Trophoblast cell (in vitro differentiated cells and primary cell): Measurements from ENCODE around the gene TMEM132D.
A peak's percentile ranks its signal among the peaks of the same experiment; 100 is the strongest.
"Not testable (repeated sequence)": the region's sequence is repeated elsewhere in the genome, so short reads cannot be mapped to it uniquely, and the experiment has no call there.

Experiments
- DNase-seq, 2 donors: peaks; one replicate each; pipeline ENCODE4 v3.0.0-alpha.2; 2016
- H2AFZ ChIP-seq: 2 replicates; pipeline ENCODE4 v1.6.1; 2013; ENCODE audit warnings: low read length, moderate library complexity, mild to moderate bottlenecking; ENCODE audit not compliant: insufficient read depth, poor library complexity
- H2AK5ac ChIP-seq: 2 replicates; pipeline ENCODE4 v1.6.1; 2013; ENCODE audit warnings: mild to moderate bottlenecking, low read length
- H2BK120ac ChIP-seq: 2 replicates; pipeline ENCODE4 v1.6.1; 2013; ENCODE audit warnings: low read length, mild to moderate bottlenecking, moderate library complexity; ENCODE audit not compliant: insufficient read depth, poor library complexity
- H2BK12ac ChIP-seq: 2 replicates; pipeline ENCODE4 v1.6.1; 2013; ENCODE audit warnings: mild to moderate bottlenecking, low read length, moderate library complexity
- H2BK5ac ChIP-seq: 2 replicates; pipeline ENCODE4 v1.6.1; 2013; ENCODE audit warnings: low read length, low read depth, moderate library complexity, mild to moderate bottlenecking; ENCODE audit not compliant: poor library complexity
- H3K14ac ChIP-seq: 2 replicates; pipeline ENCODE4 v1.6.1; 2013; ENCODE audit warnings: mild to moderate bottlenecking, low read length
- H3K18ac ChIP-seq: 2 replicates; pipeline ENCODE4 v1.6.1; 2013; ENCODE audit warnings: mild to moderate bottlenecking, low read length
- H3K23ac ChIP-seq: 2 replicates; pipeline ENCODE4 v1.6.1; 2013; ENCODE audit warnings: low read length
- H3K27ac ChIP-seq: 2 replicates; pipeline ENCODE4 v1.5.1; 2013; ENCODE audit warnings: low read depth, mild to moderate bottlenecking, inconsistent platforms, low read length, moderate library complexity
- H3K27me3 ChIP-seq: 2 replicates; pipeline ENCODE4 v1.6.1; 2013; ENCODE audit warnings: inconsistent platforms, mild to moderate bottlenecking, low read length, moderate library complexity; ENCODE audit not compliant: insufficient read depth
- H3K36me3 ChIP-seq, 2 experiments: 1 replicate in 1 of 2; 2 replicates in 1 of 2; pipeline ENCODE4 v1.6.1; 2013; ENCODE audit warnings: low read length in 2 of 2, mild to moderate bottlenecking in 2 of 2, moderate library complexity in 1 of 2; ENCODE audit not compliant: insufficient read depth in 2 of 2, control insufficient read depth in 1 of 2
- H3K4ac ChIP-seq: 2 replicates; pipeline ENCODE4 v1.6.1; 2013; ENCODE audit warnings: low read depth, mild to moderate bottlenecking, low read length, moderate library complexity
- H3K4me1 ChIP-seq, 2 experiments: 1 replicate in 1 of 2; 2 replicates in 1 of 2; pipeline ENCODE4 v1.6.1; 2013; ENCODE audit warnings: low read length in 2 of 2, mild to moderate bottlenecking in 2 of 2, moderate library complexity in 1 of 2; ENCODE audit not compliant: insufficient read depth in 2 of 2, control insufficient read depth in 1 of 2
- H3K4me2 ChIP-seq: 2 replicates; pipeline ENCODE4 v1.6.1; 2013; ENCODE audit warnings: inconsistent platforms, mild to moderate bottlenecking, low read length, moderate library complexity
- H3K4me3 ChIP-seq: 2 replicates; pipeline ENCODE4 v1.5.1; 2013; ENCODE audit warnings: mild to moderate bottlenecking, low read depth, low read length, inconsistent platforms
- H3K79me1 ChIP-seq: one replicate; pipeline ENCODE4 v1.6.1; 2013; ENCODE audit warnings: low read length
- H3K79me2 ChIP-seq: 2 replicates; pipeline ENCODE4 v1.6.1; 2013; ENCODE audit warnings: low read length, mild to moderate bottlenecking; ENCODE audit not compliant: control insufficient read depth, insufficient read depth, poor library complexity
- H3K9ac ChIP-seq: 2 replicates; pipeline ENCODE4 v1.6.1; 2013; ENCODE audit warnings: mild to moderate bottlenecking, low read length
- H3K9me3 ChIP-seq: 2 replicates; pipeline ENCODE4 v1.6.1; 2013; ENCODE audit warnings: low read depth, mild to moderate bottlenecking, control low read depth, inconsistent platforms, low read length; ENCODE audit not compliant: insufficient read depth
- H4K12ac ChIP-seq: 2 replicates; pipeline ENCODE4 v1.6.1; 2013; ENCODE audit warnings: low read depth, mild to moderate bottlenecking, low read length, moderate library complexity
- H4K8ac ChIP-seq: 2 replicates; pipeline ENCODE4 v1.6.1; 2013; ENCODE audit warnings: low read depth, mild to moderate bottlenecking, low read length, moderate library complexity
- H4K91ac ChIP-seq: one replicate; pipeline ENCODE4 v1.6.1; 2013; ENCODE audit warnings: low read depth, mild to moderate bottlenecking, low read length, moderate library complexity
- WGBS: extraction: QIAGEN DNeasy Blood & Tissue Kit; methylation state at CpG from one replicate; pipeline ENCODE4 v1.1.7; 2013; ENCODE audit warnings: missing lambda C conversion rate; ENCODE audit not compliant: insufficient read length, insufficient coverage; ENCODE audit errors: extremely low coverage; 5-methylcytosine and 5-hydroxymethylcytosine counted together

The TMEM132D gene

GRCh38 chr12:129052373-129052772 is 851.5 kb downstream of the TMEM132D start:
- H2AK5ac ChIP-seq: no peak overlapping the region
- H3K23ac ChIP-seq: no peak overlapping the region
- no peak overlapping the region for H3K14ac ChIP-seq
- no peaks in the 10 kb centered on the region for H3K36me3 ChIP-seq
- no peak overlapping the region for H3K27ac ChIP-seq
- no peaks in the 10 kb centered on the region for H3K4me1 ChIP-seq
- no peaks in the 10 kb centered on the region for H3K79me2 ChIP-seq
- no peak overlapping the region for H2BK120ac ChIP-seq
- H3K4me3 ChIP-seq: no peak overlapping the region
- no peaks in the 10 kb centered on the region for H3K9me3 ChIP-seq
- H3K9ac ChIP-seq: no peak overlapping the region
- H3K4me2 ChIP-seq: no peak overlapping the region
- H4K8ac ChIP-seq: no peak overlapping the region
- no peak overlapping the region for H2BK12ac ChIP-seq
- no peak overlapping the region for H3K4ac ChIP-seq
- DNase-seq: no peak
- no peaks in the 10 kb centered on the region for H3K79me1 ChIP-seq
- no peak overlapping the region for H2BK5ac ChIP-seq
- no peak overlapping the region for H4K12ac ChIP-seq
- no peak overlapping the region for H3K18ac ChIP-seq
- H4K91ac ChIP-seq: no peak overlapping the region
- H2AFZ ChIP-seq: no peak overlapping the region
- H3K27me3 ChIP-seq: no peaks in the 10 kb centered on the region

- no CpG with 5 or more reads among the region's 1 CpG for WGBS
- no peak overlapping the region for H3K4me2 ChIP-seq
- H3K36me3 ChIP-seq: no peaks in the 10 kb centered on the region
- H2BK12ac ChIP-seq: no peak overlapping the region
- no peak overlapping the region for H3K4ac ChIP-seq
- no peak overlapping the region for H2AK5ac ChIP-seq
- no peak overlapping the region for H4K8ac ChIP-seq
- no peak overlapping the region for H3K14ac ChIP-seq
- H3K79me1 ChIP-seq: no peaks in the 10 kb centered on the region
- no peak overlapping the region for H2AFZ ChIP-seq
- H3K18ac ChIP-seq: no peak overlapping the region
- no peak overlapping the region for H3K4me3 ChIP-seq
- no peaks in the 10 kb centered on the region for H3K79me2 ChIP-seq
- H3K9me3 ChIP-seq: no peaks in the 10 kb centered on the region
- H4K91ac ChIP-seq: no peak overlapping the region
- peak in 1 of 2 donors; percentile 10 for DNase-seq
- no peaks in the 10 kb centered on the region for H3K27me3 ChIP-seq
- H4K12ac ChIP-seq: no peak overlapping the region
- H2BK5ac ChIP-seq: no peak overlapping the region
- H3K4me1 ChIP-seq: no peaks in the 10 kb centered on the region
- no peak overlapping the region for H3K9ac ChIP-seq
- no peak overlapping the region for H3K27ac ChIP-seq
- no peak overlapping the region for H3K23ac ChIP-seq
- H2BK120ac ChIP-seq: no peak overlapping the region
Measured at GRCh38 chr12:129049917-129050316, 853.9 kb downstream of the TMEM132D start.

GRCh38 chr12:129043334-129043733 is 860.5 kb downstream of the TMEM132D start:
- not testable (repeated sequence) for H3K14ac ChIP-seq, H3K4me3 ChIP-seq, H2AFZ ChIP-seq, H3K9me3 ChIP-seq, H3K79me2 ChIP-seq, H3K18ac ChIP-seq, H4K12ac ChIP-seq, H4K91ac ChIP-seq, H3K4me2 ChIP-seq, H3K27ac ChIP-seq, DNase-seq, H4K8ac ChIP-seq, H3K4me1 ChIP-seq, H3K27me3 ChIP-seq, H2BK120ac ChIP-seq, H2BK5ac ChIP-seq, H2AK5ac ChIP-seq, H3K9ac ChIP-seq, H3K23ac ChIP-seq, H3K4ac ChIP-seq, H3K36me3 ChIP-seq, H3K79me1 ChIP-seq, H2BK12ac ChIP-seq
- WGBS: no CpG with 5 or more reads among the region's 11 CpGs

GRCh38 chr12:129036135-129036534 is 867.7 kb downstream of the TMEM132D start:
- H3K4me3 ChIP-seq: no peak overlapping the region
- H3K27me3 ChIP-seq: no peaks in the 10 kb centered on the region
- no peak overlapping the region for H4K12ac ChIP-seq
- no peak overlapping the region for H2AFZ ChIP-seq
- no peak overlapping the region for H3K14ac ChIP-seq
- no peaks in the 10 kb centered on the region for H3K4me1 ChIP-seq
- no peak overlapping the region for H2AK5ac ChIP-seq
- H2BK5ac ChIP-seq: no peak overlapping the region
- H3K9me3 ChIP-seq: peaks cover 3% of the 10 kb centered on the region
- no peak for DNase-seq
- H3K4ac ChIP-seq: no peak overlapping the region
- no peak overlapping the region for H3K9ac ChIP-seq
- H3K36me3 ChIP-seq: no peaks in the 10 kb centered on the region
- H3K79me1 ChIP-seq: no peaks in the 10 kb centered on the region
- H4K91ac ChIP-seq: no peak overlapping the region
- H3K27ac ChIP-seq: no peak overlapping the region
- WGBS: no CpG with 5 or more reads among the region's 9 CpGs
- H2BK12ac ChIP-seq: no peak overlapping the region
- H2BK120ac ChIP-seq: no peak overlapping the region
- H3K79me2 ChIP-seq: no peaks in the 10 kb centered on the region
- no peak overlapping the region for H3K4me2 ChIP-seq
- no peak overlapping the region for H3K23ac ChIP-seq
- no peak overlapping the region for H3K18ac ChIP-seq
- H4K8ac ChIP-seq: no peak overlapping the region
